GM18951 (cell line): Measurements from ENCODE around the gene DDX53.

Experiments
- POLR2A ChIP-seq: IDR thresholded peaks from 4 replicates; pipeline ENCODE4 v1.6.1; 2011; ENCODE audit warnings: mild to moderate bottlenecking; ENCODE audit not compliant: insufficient read length, insufficient read depth; ENCODE audit errors: extremely low read depth
- in situ Hi-C: fragments of 300-500 bp; cut with MboI; formaldehyde crosslinking; loops from one replicate; pipeline ENCODE4 v1.12.0; 2022; ENCODE audit warnings: low sequenced_read_pairs, mixed read lengths, inconsistent platforms; ENCODE audit not compliant: unreplicated experiment

Gene DDX53

DNA sequence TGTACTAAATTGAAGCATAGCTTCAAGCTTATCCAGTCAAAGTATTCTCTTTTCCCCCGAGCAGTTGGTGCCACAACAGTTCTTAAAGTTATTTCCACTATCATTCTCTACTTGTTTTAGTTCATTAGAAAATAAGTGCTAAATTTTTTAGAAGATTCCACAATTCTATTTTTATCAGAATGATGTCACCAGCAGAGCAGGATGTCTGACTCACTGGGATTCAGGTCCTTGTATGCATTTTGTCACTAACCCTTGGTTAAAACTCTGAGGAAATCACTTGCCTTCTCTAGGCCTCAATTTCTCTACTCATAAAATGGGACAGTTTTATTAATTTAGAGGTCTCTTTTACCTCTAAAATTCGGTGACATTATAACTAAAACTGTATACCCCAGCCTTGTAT is 3.4 kb downstream of the DDX53 start:
- in situ Hi-C loops = no loop called here
- no peak for TF ChIP-seq POLR2A

DNA sequence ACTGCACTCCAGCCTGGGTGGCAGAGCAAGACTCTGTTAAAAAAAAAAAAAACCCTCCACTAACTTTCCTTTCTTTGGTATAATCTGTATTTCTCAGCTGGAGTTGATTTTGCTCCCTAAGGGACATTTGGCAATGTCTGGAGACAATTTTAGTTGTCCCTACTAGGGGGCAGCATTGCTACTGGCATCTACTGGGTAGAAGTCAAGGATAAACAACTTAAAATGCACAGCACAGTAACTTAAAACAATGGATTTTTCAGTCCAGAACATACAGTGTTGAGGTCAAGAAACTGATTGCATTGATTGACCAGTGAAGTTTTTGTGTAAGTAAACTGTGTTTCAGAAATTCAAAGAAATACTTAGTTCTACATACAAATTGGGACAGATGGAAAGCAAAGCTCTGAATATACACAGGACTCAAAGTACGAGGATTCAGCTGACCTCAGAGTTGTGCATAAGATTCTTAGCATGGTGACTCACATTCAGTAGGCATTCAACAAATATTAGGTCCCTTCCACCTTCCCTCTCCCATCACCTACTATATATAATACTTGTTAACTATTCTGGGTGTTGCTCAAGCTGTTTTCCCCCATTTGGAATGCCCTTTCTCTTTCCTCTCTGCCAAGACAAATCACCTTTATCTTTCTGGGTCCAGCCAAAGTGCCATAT is 8.8 kb downstream of the DDX53 start:
- no peak for TF ChIP-seq POLR2A

DNA sequence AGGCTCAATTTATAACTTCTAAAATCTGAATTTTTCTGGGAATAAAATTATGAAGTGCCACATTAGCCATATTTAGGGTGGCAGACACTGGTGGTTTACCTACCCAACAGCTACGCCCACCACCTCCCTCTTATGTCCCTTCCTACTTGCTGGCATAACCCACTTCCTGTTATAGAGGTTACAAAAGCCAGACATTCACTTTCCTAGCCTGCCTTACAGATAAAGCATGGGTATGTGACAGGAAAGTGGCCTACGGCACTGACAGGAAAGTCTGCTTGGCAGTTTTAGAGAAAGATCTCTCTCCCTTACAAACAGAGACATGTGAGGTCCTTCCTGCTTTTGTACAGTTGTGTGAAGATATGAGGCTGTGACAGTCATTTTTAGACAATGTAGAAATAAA is 12.4 kb downstream of the DDX53 start:
- in situ Hi-C loops = no loop called here

More for the DNA sequence above, 8.8 kb downstream of the DDX53 start:
- in situ Hi-C loops = no loop called here

DNA sequence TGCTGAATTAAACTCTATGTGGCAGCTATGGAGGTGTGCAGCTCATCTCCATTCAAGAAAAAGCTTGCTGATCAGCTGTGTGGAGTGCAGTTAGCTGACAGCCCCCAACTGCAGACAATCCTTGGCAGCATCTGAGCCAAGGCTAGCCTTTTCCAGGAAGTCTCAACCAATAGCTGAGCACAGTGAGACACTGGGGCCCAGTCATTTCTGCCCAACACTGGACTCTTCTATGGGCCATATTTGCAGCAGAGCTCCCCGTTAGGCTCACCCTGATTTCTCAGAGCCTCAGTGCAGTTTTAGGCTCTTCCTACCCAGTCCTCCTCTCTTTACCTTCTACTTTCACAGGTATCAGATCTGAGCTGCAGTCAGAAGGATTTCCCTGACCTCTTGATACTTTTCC is 12.9 kb downstream of the DDX53 start:
- in situ Hi-C loops = no loop called here
- TF ChIP-seq POLR2A = no peak

More for the DNA sequence above, 12.4 kb downstream of the DDX53 start:
- TF ChIP-seq POLR2A = no peak

DNA sequence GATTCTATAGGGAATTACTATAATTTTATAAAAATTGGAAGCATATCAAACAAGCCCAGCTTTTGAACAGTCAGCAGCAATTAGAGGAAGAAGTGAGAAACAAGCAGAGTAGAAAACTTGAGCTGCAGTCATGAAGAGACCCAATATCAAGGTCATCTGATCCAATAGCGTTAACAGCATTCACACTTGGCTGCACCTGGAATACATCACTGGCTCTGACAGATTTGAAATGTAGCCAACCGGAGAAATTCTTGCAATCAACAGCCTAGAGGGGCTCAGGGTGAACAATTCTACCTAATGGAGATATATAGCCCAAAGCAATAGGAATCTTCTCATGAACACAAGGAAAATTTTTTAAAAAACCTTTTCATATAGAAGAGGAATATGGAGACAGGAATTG is 13.6 kb downstream of the DDX53 start:
- in situ Hi-C loops = no loop called here
- no peak for TF ChIP-seq POLR2A

DNA sequence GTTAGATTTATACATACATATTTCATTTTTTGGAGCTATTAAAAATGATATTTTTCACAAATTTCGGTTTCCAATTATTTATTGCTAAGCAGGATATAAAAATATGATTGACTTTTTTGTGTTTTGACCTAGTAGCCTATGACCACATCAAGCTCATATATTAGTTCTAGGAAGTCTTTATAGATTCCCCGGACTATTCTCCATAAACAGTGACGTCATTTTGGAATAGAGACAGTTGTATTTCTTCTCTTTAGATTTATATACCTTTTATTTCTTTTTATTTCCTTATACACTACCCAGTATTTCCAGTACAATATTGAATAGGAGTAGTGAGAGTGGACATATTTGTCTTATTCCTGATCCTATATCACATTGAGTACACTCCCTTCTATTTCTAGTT is 31.8 kb downstream of the DDX53 start:
- in situ Hi-C loops = no loop called here
- no peak for TF ChIP-seq POLR2A

DNA sequence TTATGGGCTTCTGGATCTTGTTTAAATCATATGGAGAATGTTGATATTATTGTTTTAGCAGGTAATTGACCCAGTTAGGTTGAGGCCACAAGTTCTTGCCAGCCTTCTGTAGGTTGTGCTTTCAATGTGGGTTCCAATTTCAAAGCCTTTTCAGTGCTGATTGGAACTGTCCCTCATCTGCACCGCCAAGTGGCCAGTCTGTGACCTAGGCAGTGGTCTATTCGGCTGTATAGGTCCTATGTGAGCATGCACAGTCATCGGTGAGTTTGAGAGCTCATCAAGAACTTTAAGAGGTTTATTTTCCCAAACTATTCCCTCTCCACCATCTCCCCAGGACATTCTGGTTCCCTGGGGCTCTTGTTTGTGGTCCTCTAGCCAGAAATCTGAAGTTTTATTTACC is 35.7 kb downstream of the DDX53 start:
- TF ChIP-seq POLR2A = no peak
- in situ Hi-C loops = no loop called here

DNA sequence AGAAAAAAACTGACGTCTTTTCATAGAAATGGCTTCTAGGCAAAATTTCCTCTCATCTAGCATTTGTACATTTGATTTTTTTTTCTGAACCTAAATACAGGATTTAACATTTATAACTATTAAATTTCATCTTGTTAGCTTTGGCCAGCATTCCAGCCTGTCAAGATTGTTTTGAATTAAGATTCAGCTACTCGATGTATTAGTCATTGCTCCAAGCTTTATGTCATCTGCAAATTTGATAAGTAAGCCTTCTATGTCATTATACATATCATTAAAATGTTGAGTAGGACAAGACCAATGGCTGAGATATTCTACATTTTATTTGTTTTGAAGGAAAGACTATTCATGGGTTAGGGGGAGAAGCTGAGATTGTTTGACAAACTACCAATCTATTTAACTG is 46.7 kb downstream of the DDX53 start:
- no peak for TF ChIP-seq POLR2A

DNA sequence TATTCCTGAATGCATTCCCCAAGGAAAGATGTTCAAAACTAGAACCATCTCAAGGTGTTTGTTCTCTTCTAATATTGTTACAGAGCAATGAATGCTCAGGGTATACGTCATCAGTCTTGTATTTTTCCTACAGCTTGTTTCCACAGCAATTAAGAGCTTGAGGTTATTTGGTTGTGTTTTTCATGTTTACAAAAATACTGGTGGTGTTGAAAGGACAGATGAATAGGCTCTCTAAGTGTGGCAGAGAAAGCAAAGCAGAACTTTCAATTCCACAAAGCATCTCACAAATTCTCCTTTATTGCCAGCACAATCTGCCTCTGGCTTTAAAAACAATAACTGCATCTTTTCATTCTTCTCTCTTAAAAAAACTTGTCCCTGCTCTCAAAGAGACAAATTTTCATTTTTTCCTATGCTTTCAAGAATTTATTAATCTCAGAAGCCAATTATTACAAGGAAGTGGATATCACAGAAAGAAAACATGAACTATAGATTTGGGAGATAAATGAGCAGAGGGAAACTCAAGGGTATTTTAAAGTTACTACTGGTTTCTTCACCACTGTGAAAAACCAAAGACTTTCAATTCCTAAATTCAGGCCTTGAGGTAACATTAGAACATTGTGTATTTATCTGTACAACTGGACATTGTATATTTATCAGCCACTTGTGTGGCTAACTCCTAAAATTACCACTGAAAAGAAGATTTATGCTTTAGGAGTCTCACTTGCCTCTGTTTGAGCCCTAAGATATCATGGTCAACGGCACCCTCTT is 49.2 kb downstream of the DDX53 start:
- in situ Hi-C loops = no loop called here
- no peak for TF ChIP-seq POLR2A

More for the DNA sequence above, 46.7 kb downstream of the DDX53 start:
- in situ Hi-C loops = no loop called here

DNA sequence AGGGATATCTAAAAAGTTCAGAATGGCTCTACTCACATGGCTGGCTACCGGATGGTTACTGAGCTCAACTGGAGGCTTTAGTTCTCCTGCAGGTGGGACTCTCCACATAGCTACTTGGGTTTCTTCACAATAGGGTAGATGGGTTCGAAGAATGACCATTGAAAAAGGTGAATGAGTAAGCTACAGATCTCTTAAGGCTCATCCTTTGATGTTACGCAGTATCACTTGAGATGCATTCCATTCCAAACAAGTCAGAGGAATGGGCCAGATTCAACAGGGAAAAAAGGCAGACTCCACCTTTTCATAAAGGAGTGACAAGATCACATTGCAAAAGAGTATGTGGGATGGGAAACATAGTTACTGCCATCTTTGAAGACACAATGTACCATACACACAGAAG is 52.6 kb downstream of the DDX53 start:
- TF ChIP-seq POLR2A = no peak
- in situ Hi-C loops = no loop called here
